Hepatocyte (in vitro differentiated cells): ENCODE data around the gene PRAC2.

Experiments
- EZH2 ChIP-seq: fragments of 200-600 bp; sonication (generic); IDR thresholded peaks from 2 replicates; pipeline ENCODE4 v1.6.1; 2016; ENCODE audit warnings: antibody characterized with exemption, mild to moderate bottlenecking, borderline replicate concordance
- EZH2phosphoT487 ChIP-seq: fragments of 200-600 bp; sonication (generic); IDR thresholded peaks from one replicate; pipeline ENCODE4 v1.6.1; 2018; ENCODE audit warnings: antibody characterized with exemption, mild to moderate bottlenecking, low read depth, moderate library complexity; ENCODE audit not compliant: unreplicated experiment, severe bottlenecking
- TF ChIP-seq, protein P1 (sequence below): fragments of 200-600 bp; sonication (generic); IDR thresholded peaks from 2 replicates; pipeline ENCODE4 v1.5.1; 2016; ENCODE audit warnings: antibody characterized with exemption, mild to moderate bottlenecking; ENCODE audit not compliant: poor library complexity

DNA sequence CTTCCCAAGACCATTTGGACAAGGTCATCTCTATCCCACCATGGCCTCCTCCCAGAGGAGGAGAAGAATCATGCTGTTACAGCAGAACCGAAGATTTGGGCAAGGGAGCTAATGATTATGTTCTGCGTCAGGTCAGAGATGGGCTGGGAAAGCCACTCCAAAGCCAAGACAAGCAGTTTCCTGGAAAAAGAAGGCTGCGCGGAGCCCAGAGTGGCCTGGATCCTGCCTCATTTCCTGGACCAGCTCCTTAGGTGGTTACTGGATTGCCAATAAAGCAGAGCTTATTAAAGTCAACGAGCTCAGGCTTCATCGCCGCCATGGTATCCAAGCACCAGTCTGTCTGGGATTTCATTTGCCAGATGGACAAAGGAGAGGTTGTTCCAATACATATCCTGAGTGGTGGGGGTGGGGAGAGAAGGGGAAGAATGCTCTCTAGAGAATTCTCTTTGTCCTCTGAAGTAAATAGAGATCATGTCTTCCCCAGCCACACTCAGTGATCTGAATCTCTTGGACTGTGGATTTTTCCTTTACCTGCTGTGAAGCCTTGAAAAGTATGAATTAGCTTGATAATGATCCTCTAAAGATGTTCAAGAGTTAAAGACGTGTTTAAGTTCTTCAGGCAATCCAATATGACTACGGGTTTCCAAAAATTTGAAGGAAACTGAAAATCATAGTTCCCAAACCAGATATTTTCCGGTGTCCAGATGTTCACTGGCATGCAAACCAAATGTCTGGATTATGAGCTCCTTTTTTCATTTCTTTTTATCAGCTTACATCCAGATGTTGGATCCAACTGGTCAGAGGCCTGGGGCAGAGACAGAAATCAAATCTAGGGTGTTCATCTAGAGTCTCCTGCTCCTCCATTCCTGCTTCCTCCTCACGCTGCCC, 18.4 kb upstream of the PRAC2 start:
- no peak for TF ChIP-seq EZH2phosphoT487
- TF ChIP-seq, protein P1, sequence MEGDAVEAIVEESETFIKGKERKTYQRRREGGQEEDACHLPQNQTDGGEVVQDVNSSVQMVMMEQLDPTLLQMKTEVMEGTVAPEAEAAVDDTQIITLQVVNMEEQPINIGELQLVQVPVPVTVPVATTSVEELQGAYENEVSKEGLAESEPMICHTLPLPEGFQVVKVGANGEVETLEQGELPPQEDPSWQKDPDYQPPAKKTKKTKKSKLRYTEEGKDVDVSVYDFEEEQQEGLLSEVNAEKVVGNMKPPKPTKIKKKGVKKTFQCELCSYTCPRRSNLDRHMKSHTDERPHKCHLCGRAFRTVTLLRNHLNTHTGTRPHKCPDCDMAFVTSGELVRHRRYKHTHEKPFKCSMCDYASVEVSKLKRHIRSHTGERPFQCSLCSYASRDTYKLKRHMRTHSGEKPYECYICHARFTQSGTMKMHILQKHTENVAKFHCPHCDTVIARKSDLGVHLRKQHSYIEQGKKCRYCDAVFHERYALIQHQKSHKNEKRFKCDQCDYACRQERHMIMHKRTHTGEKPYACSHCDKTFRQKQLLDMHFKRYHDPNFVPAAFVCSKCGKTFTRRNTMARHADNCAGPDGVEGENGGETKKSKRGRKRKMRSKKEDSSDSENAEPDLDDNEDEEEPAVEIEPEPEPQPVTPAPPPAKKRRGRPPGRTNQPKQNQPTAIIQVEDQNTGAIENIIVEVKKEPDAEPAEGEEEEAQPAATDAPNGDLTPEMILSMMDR, result no peak
- TF ChIP-seq EZH2, result no peak
